GM10266 (cell line): ENCODE results near the gene PLA2G4B.

Source experiments
- DNase-seq: peaks from one replicate; pipeline ENCODE4 v3.0.0; 2012; ENCODE audit errors: extremely low spot score
- TF ChIP-seq, protein P1 (sequence below): IDR thresholded peaks from 2 replicates; pipeline ENCODE4 v1.5.1; 2012; ENCODE audit warnings: mild to moderate bottlenecking, low read depth; ENCODE audit not compliant: control insufficient read depth, insufficient read depth; ENCODE audit errors: missing control alignments

PLA2G4B gene

DNA sequence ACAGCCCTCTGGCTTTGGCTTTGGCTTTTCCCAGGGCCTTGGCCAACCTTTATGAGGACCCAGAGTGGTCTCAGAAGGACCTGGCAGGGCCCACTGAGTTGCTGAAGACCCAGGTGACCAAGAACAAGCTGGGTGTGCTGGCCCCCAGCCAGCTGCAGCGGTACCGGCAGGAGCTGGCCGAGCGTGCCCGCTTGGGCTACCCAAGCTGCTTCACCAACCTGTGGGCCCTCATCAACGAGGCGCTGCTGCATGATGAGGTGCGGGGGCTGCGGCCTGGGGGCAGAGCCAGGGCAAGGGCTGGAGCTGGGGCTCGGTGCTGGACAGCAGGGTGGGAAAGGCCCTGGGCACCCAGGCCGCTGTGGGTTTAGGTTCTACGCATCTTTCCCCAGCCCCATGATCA lies 6.2 kb downstream of the PLA2G4B start:
- TF ChIP-seq, protein P1, sequence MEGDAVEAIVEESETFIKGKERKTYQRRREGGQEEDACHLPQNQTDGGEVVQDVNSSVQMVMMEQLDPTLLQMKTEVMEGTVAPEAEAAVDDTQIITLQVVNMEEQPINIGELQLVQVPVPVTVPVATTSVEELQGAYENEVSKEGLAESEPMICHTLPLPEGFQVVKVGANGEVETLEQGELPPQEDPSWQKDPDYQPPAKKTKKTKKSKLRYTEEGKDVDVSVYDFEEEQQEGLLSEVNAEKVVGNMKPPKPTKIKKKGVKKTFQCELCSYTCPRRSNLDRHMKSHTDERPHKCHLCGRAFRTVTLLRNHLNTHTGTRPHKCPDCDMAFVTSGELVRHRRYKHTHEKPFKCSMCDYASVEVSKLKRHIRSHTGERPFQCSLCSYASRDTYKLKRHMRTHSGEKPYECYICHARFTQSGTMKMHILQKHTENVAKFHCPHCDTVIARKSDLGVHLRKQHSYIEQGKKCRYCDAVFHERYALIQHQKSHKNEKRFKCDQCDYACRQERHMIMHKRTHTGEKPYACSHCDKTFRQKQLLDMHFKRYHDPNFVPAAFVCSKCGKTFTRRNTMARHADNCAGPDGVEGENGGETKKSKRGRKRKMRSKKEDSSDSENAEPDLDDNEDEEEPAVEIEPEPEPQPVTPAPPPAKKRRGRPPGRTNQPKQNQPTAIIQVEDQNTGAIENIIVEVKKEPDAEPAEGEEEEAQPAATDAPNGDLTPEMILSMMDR, result no peak
- no peak for DNase-seq

DNA sequence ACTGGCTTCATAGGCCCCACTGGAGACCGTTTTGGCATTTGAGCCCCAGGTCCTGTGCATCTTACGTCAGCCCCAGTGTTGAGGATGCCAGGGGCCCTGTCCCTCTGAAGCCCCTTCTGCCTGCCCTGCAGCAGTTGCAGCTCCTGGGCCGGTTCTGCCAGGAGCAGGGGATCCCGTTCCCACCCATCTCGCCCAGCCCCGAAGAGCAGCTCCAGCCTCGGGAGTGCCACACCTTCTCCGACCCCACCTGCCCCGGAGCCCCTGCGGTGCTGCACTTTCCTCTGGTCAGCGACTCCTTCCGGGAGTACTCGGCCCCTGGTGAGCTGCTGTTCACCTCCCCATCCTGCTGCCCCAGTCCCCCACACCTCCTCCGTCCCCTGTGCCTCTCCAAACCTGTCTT lies 8.6 kb downstream of the PLA2G4B start:
- DNase-seq, result no peak
- TF ChIP-seq, protein P1, result no peak

DNA sequence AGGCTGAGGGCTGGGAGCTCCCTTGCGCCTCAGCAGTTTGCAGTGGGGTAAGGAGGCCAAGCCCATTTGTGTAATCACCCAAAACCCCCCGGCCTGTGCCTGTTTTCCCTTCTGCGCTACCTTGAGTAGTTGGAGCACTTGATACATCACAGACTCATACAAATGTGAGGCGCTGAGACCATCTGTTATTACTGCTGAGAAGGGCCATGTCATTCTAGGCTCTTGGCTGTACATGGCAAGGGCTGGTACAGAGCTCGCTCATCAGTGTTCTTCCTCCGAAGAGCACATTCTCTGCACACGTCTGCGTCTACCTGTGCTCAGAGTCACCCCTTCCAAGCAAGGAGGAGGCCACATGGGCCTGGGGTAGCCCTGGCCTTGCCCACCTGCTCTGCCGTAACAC lies 9.3 kb downstream of the PLA2G4B start:
- DNase-seq, result no peak
- TF ChIP-seq, protein P1, result no peak

DNA sequence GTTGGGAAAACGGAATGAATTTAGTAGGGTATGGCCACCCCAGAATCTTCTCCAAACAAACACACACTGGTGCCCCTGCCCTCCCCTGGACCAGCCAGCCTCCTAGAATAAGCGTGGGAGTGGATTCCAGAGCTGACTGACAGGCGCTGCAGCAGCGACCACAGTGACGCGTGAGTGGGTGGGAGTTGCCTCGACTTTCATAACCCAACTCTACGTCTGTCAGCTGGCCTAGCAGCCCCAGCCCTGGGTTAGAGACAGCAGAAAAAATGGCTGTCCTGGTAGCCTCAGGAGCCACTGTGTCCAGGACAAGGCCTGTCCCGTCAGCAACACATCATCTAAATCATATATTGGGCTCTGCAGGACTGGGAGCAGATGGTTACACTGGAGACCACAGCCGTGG lies 10.0 kb downstream of the PLA2G4B start:
- DNase-seq, result no peak
- TF ChIP-seq, protein P1, result no peak

DNA sequence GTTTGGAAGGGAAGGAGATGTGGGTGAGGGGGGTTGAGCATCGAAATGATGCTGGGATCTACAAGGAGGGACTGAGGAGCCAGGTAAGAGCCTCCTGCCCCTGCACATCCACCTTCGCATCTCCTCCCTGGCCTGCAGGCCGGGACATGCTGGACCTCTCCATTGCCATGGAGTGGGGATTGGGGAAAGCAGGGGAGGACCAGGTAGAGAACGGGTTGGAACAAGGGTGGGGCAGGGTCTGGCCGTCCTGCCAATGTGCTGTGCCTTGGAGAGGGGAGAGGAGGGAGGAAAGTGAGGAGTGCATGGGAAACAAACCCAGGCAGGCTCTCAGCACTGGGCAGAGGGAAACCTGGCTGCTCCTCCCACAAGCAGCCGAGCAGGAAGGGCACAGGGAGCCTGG lies 10.6 kb downstream of the PLA2G4B start:
- DNase-seq, result no peak
- TF ChIP-seq, protein P1, result no peak

DNA sequence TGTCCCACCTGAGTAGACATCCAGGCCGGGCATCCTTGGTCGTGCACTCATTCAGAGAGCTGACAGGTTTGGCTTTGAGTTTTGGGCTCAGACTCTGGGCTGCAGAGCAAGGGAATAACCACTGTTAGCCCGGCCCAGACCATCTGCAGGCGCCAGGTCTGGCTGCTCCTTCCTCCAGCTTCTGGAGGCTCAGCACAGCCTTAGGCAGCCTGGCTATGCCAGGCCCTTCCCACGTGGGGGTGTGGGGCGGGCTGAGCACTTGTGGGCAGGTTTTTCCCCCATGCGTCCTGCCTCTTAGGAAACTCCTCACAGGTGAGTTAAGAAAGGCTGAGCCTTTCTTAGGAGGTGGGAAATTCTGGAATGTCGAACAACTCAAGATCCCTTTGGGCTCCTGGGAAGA lies 11.2 kb downstream of the PLA2G4B start:
- TF ChIP-seq, protein P1, result no peak
- no peak for DNase-seq

DNA sequence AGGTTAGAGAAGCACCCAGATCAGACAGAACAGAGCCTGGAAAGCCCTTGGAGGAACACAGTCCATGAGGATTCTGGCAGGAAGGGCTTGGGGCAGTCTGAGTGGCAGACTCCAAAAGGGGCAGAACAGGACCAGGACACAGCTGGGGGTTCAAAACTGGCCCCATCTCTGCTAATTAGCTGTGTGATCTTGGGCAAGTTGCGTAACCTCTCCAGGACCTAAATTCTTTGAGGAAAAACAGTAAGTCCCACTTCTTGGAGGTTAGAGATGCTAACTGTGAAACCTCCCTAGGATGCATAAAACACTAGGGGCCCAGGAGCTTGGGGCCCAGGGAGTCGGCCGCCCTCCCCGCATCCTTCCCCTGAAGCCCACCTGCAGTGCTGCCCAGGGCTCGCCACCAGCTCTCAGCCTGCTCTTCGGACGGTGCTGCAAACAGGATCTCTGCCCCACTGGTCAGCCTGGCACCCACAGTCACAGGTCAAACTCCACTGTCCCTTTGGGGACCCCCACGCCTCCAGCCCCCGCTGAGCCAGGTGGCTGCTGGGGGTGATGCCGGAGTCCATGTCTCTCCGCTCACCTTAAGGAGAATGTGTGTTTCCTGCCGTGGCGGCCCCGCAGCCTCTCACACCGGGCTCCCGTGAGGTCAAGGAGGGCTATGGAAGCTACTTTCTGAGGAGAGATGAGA lies 12.0 kb downstream of the PLA2G4B start:
- TF ChIP-seq, protein P1, result no peak
- DNase-seq, result no peak
